NCI-H187 treated with DMSO at 0.1 percent for 48 hours (cell line): ENCODE data around the gene SCN2B.

ENCODE experiments used
- DNase-seq: peaks from one replicate; lab custom pipeline; 2025; lab: John Stamatoyannopoulos, UW

SCN2B gene, protein sequence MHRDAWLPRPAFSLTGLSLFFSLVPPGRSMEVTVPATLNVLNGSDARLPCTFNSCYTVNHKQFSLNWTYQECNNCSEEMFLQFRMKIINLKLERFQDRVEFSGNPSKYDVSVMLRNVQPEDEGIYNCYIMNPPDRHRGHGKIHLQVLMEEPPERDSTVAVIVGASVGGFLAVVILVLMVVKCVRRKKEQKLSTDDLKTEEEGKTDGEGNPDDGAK

GRCh38 chr11:118175993-118176777 lies at the start of gene SCN2B:
TSS of gene SCN2B (minus strand) at chr11:118176639. CDS start at chr11:118176431, 208 bp downstream.
- DNase-seq, result no peak

GRCh38 chr11:118224511-118225188 lies 48.2 kb upstream of the SCN2B start, which contains the start of gene JAML:
TSS of gene JAML (minus strand) at chr11:118225011. CDS start at chr11:118214866, 10,145 bp downstream.
- DNase-seq, result no peak

DNA sequence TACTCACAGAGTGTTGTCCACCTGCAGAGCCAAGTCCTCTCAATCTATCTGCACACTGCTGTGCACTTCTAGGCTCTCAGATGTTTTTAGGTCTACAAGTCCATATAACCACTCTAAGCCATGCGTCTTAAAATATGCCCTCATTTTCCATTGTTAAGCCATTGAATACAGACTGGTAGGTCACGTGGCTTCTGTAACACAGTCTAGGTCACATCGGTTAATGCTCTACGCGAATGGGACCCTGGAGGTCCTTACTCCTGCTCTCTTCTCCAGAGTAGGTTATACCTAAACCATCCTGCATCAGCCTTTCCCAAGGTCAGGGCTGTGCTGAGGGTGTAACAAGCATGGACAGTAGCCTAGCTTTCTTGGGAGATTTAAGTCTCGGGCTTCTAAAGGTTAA lies 47.6 kb upstream of the SCN2B start:
- DNase-seq, result no peak

DNA sequence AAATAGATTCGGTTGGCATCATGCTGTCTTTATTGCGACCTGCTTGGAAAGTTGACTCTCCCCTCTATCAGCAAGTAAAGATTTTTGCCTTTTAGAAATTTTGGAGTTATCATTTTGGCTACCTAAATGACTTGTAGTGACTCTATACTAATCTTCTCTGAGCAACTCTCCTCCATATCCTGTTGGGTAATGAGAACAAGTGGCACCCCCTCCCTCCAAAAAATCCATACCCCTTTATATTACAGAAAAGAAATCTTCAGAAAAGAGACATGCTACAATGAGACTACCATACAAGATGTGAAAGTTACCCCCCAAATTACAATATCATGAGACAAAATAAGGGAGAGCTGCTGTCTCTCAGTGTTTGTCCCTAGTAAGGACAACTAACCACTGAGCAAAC lies 47.1 kb upstream of the SCN2B start:
- no peak for DNase-seq

DNA sequence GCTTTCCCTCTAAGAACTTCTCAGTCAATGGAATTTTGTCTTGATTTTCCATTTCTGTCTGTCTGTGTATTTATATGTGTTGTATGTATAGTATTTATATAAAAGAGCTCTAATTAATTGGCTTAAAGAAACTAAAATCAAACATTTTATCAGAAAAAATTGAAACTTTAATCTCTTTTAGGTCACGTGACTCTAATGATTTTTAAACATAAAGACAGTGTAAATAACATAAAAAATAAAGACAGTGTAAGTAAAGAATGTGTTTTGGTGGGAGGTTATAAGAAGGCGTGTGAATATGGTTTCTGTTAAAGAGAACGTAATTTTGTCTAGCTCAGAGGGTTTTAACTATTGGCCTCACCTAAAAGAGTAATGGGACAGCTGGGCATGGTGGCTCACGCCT lies 46.0 kb upstream of the SCN2B start:
- no peak for DNase-seq

DNA sequence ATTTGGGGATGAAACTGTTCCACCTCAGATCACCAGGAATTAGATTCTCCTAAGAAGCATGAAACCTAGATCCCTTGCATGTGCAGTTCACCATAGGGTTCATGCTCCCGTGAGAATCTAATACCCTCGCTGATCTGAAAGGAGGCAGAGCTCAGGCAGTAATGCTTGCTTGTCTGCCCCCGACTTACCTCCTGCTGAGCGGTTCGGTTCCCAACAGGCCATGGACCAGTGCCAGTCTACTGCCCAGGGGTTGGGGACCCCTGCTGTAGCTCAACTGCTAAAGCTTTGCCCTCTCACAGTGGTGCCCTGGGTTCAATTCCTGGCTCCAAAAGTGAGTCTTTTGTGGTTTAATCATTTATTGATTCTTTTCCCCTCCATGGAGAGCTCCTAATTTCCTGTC lies 45.0 kb upstream of the SCN2B start:
- DNase-seq, result no peak

DNA sequence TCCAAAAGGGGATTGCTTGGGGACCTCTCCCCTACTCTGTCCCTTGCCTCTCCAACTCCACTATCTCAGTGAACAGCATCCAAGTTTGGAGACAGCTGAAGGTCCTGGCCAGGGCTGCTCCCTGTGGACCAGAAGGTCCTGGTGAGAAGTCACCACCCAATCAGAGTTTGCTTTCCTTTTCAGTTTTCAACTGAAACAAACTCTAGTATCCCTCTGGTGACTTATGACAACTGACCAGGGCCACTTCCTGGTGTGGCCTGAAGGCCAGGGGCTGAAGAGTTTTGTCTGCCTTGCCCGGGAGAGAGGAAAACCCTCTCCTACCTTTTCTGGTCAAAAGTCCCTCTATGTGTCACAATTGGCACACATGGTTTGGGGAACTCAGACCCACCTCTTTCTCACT lies 43.3 kb upstream of the SCN2B start:
- no peak for DNase-seq

- no peak for DNase-seq
These were observed 42.8 kb upstream of the SCN2B start for GRCh38 chr11:118219244-118219643.

DNA sequence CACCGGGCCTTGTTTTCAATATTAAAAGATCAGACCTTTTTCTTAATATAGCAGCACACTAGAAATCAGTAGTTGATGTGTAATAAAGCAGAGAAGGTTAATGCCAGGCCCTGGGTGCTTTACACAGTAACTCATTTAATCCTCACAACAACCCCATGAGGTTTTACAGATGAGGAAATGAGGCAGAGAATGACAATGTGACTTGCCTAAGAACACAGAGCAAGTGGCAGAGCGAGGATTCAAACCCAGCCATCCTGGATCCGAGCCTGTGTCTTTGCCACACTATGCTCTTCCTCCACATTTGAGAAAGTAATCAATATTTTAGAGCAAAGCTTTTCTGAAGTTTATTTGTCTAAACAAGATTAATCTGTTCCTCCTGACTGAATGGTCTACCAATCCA lies 41.1 kb upstream of the SCN2B start:
- DNase-seq, result no peak

- no peak for DNase-seq
These were observed 40.4 kb upstream of the SCN2B start for GRCh38 chr11:118216621-118217481.

- no peak for DNase-seq
These were observed 39.3 kb upstream of the SCN2B start for GRCh38 chr11:118215765-118216164.

DNA sequence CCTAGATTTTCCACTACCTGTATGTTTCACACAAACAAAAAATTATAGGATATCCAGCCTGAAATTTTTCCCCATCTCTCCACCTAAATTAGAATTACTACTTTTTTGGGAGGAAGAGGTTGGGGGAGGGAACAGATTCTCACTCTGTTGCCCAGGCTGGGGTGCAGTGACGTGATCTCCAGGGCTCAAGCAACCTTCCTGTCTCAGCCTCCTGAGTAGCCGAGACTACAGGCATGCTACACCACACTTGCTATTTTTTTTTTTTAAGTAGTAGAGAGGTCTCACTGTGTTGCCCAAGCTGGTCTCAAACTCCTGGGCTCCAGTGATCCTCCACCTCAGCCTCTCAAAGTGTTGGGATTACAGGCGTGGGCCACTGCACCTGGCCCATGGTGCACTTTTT lies 38.8 kb upstream of the SCN2B start:
- DNase-seq, result no peak

DNA sequence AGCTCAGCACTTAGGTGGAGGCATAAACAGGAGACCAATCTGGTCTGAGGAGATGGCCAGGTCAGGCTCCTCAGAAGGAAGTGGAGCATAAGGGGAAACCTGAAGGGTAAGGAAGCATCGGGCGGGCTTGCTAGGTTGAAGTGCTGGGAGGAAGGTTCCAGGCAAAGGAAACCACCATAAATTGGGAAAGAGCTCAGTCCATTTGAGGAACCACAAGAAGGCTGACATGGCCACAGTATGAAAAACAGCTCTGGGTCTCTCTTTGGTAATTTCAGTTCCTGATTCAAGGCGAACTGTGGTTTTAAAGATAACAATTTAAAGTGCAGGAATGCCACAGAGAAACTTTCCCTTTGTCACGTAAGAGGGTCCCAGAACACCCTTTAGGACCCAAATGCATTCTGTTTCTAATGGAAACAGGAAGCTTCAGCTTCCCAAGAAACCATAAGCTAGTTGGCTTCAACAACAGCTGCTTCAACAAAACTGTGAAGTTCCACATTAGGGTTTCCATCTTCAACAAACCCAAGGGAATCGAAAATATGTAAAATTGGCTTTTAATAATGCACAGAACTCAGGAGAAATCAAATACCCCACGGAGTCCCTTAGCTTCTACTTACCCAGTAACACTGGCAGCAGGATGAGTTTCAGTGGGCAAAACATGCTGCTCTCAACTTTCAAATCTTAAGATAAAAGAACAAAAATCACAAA lies 37.9 kb upstream of the SCN2B start:
- no peak for DNase-seq

DNA sequence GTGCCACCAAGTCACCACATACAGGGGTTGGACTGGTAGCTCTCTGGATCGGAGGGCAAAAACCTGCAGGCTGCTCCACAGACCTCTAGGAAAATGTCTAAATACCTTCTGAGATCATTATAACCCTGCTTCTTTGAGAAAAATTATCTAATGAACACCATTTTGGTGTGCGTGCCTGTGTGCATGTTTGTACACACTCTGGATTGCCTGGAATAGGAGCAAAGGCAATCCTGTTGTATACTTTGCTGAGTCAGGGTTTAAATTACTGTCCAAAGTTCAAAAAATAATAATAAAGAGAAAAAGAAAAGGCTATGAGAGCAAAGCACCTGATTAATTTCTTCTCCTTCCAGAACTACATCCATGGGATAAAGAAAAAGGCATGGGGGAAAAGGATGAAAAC lies 37.3 kb upstream of the SCN2B start:
- no peak for DNase-seq

- DNase-seq, result no peak
These were observed 36.8 kb upstream of the SCN2B start for GRCh38 chr11:118213201-118213600.

- DNase-seq, result no peak
These were observed 36.3 kb upstream of the SCN2B start for GRCh38 chr11:118212781-118213191.

DNA sequence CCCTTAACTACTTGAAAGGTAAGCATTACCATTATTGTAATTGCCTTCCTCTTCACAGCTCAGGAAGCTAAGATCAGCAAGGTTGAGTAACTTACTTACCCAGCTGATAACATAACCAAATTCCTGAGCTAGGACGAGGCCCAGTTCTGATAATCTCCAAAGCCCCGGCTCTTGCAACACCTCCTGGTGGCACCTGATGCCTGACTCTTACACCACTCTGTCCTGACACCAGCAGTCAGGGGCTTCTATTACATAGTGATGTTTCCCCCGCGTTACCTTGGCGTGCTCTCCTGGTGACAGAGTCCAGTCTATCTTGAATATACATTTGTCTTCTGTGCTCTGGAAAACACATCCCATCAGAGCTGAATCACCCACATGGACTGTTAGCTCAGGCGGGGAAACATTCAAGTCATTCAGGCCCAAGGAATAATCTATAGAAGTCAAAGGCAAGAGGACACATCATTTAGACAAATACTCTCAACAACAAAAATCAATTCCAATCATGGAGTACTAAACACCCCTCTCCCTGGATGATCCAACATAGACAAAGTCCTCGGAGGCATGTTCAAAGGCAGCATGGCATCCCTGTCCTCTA lies 35.8 kb upstream of the SCN2B start:
- no peak for DNase-seq

GRCh38 chr11:118211006-118211405 lies 34.6 kb upstream of the SCN2B start:
- no peak for DNase-seq

- no peak for DNase-seq
These were observed 33.9 kb upstream of the SCN2B start for GRCh38 chr11:118210323-118210722.

- DNase-seq, result no peak
These were observed 32.6 kb upstream of the SCN2B start for GRCh38 chr11:118209033-118209432.

- DNase-seq, result no peak
These were observed 30.6 kb upstream of the SCN2B start for GRCh38 chr11:118207079-118207478.
